T-helper 1 cell treated with Interleukin-12 subunit alpha and Interleukin-12 subunit beta and Interleukin-4 antibody, amounts not matched to agents 30 ng/mL and 1 ng/mL, for 36 hours (primary cell): Measurements from ENCODE around the gene ENTPD3. TPM values are rescaled to one million over a fixed set of nuclear protein-coding genes. Genes with fewer than 3 reads are reported as not detected.

Source experiments
- intact Hi-C: fragments of 100-400 bp; cut with micrococcal nuclease; formaldehyde crosslinking; loops from one replicate; pipeline ENCODE4 v1.15.1; 2024
- total RNA-seq: library from RNA; stranded (reverse); gene quantifications from 2 replicates; pipeline ENCODE4 v1.2.3, GENCODE V29; 2022

The ENTPD3 gene
- total RNA-seq, 1 donor from 2014 or later: not detected

DNA sequence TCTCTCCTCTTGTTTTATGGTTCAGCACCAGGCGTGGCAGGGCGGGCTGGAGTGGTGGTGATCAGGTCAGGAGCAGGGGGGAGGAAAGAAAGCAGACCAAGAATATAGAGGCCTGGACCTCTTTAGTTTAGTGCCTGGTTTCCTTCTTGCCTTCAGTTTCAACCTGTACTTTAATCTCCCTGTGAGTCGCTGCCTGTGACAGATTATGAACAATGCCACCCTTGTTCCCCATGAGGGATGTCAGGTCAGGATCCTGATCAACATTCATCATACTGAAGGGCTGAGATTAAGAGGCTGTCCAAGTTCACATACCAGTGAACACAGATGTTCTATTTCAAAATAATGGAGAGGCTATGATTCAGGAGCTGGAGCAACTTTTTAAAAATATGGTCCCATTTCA, 11.4 kb downstream of the ENTPD3 start:
- intact Hi-C loops: no loop called here

GRCh38 chr3:40404591-40405198, 17.7 kb downstream of the ENTPD3 start:
- intact Hi-C loops: no loop called here

DNA sequence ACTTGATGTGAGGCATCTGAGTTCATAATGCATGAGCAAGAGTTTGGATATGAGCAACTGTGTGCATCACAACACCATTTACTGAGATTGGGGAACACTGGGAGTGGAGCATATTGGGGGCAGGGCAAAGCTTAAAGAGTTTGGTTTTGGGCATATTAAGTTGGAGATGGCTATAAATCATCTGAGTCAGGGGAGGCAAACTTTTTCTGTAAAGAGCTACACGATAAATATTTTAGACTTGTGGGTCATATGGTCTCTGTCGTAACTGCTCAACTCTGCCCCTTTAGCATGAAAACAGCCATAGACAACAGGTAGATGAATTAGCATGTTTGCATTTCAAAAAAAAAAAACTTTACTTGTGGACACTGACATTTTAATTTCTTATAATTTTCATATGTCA, 20.0 kb downstream of the ENTPD3 start:
- intact Hi-C loops: no loop called here

- intact Hi-C loops: no loop called here
Measured at GRCh38 chr3:40407611-40408010, 20.6 kb downstream of the ENTPD3 start.

- intact Hi-C loops: no loop called here
Measured at GRCh38 chr3:40414270-40414669, 27.3 kb downstream of the ENTPD3 start.

GRCh38 chr3:40417845-40418543, 31.0 kb downstream of the ENTPD3 start:
- intact Hi-C loops: no loop called here

DNA sequence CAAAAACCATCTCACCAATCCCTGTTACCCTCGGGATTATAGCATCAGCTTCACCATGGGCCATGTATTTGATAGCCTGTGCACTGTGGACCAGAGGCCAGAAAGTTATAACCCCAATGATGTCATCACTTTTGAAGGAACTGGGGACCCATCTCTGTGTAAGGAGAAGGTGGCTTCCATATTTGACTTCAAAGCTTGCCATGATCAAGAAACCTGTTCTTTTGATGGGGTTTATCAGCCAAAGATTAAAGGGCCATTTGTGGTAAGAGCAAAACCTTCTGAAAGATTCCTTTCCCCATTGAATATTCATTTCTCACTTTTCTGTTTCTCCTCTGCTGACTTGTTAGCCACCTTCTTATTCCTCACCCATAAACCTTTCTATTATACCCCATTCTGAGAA, 35.9 kb downstream of the ENTPD3 start:
- intact Hi-C loops: no loop called here

GRCh38 chr3:40427045-40427669, 40.2 kb downstream of the ENTPD3 start:
- intact Hi-C loops: no loop called here

GRCh38 chr3:40432793-40433192, 45.8 kb downstream of the ENTPD3 start:
- intact Hi-C loops: no loop called here

DNA sequence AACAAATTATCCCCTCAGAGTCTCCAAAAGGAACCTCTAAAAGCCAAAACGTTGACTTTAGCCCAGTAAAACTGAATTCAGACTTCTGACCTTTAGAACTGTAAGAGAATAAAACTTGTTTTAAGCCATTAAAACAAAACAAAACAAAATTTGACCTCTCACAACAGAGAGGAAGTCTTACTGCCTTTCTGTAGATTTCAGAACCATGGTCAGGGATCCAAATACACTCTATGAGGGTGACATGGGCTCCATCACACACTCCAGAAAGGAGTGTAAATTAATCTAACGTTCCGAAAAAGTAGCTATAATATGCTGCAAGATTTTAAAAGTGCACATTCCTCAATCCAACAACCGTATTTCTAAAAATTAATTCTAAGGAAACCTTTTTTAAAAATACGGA, 50.9 kb downstream of the ENTPD3 start:
- intact Hi-C loops: no loop called here

GRCh38 chr3:40445062-40445461, 58.1 kb downstream of the ENTPD3 start:
- intact Hi-C loops: no loop called here

DNA sequence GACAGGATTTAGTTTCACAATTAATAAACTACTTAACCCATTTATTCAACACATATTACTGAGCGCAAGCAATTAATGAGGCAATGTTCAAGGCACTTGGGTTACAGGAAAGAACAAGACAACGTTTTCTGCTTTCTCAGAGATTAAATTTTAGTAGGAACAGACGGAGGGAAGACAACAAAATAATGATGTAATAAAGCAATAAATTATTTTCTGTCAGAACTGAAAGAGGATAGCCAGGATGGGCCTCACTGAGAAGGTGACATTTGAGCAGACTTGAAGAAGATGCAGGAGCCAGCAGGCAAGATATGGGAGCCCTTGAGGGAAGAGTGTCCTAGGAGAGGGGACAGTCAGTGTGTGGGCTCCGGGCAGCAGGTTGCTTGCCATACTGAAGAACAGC, 58.9 kb downstream of the ENTPD3 start:
- intact Hi-C loops: no loop called here

GRCh38 chr3:40450438-40450837, 63.5 kb downstream of the ENTPD3 start:
- intact Hi-C loops: loop anchor here (5.0 to 10.0 kb wide), 2 partner anchors 256 to 1398 kb away; partner anchors contain the start of genes SCN11A and WDR48

DNA sequence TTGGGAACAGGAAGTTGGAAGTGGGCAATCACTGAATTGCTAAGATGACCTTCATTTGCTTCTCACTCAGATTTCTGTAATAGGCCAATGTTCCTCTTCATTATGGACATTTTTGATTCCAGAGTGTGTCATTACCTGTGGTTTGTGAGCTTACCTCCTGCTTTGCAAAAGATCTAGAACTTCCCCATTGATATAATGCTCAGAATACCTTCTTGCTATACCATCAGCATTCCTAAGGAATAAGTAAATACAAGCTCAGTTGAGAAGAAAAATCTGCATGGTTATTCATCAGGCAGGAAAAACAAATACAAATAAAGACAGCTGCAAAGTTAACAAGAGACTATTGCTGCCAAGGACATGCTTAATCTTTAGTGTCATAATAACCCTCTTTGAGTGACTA, 64.6 kb downstream of the ENTPD3 start:
- intact Hi-C loops: loop anchor here (5.0 to 10.0 kb wide), 2 partner anchors 257 to 1399 kb away; partner anchors contain the start of genes SCN11A and WDR48

- intact Hi-C loops: loop anchor here (1.0 to 10.0 kb wide), 5 partner anchors 65 to 1561 kb away; partner anchors contain the start of genes ENTPD3, SCN11A and WDR48
Measured at GRCh38 chr3:40452057-40452456, 65.1 kb downstream of the ENTPD3 start.

DNA sequence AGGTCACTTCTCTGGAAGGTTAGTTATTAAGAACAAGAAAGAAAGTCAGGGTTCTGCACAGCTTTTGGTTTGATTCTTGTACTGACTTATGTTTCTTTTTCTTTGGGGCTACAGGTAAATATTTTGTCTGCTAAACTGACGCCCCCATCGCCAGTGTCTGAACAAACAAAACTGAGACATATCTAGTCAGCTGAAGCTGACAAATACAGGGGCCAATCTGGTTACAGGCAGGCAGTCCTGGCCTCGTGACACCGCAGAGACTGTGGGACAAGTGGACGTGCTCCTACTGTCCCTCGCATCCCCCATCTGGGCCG, 65.5 kb downstream of the ENTPD3 start:
- intact Hi-C loops: loop anchor here (1.0 to 10.0 kb wide), 5 partner anchors 65 to 1560 kb away; partner anchors contain the start of genes ENTPD3, SCN11A and WDR48

DNA sequence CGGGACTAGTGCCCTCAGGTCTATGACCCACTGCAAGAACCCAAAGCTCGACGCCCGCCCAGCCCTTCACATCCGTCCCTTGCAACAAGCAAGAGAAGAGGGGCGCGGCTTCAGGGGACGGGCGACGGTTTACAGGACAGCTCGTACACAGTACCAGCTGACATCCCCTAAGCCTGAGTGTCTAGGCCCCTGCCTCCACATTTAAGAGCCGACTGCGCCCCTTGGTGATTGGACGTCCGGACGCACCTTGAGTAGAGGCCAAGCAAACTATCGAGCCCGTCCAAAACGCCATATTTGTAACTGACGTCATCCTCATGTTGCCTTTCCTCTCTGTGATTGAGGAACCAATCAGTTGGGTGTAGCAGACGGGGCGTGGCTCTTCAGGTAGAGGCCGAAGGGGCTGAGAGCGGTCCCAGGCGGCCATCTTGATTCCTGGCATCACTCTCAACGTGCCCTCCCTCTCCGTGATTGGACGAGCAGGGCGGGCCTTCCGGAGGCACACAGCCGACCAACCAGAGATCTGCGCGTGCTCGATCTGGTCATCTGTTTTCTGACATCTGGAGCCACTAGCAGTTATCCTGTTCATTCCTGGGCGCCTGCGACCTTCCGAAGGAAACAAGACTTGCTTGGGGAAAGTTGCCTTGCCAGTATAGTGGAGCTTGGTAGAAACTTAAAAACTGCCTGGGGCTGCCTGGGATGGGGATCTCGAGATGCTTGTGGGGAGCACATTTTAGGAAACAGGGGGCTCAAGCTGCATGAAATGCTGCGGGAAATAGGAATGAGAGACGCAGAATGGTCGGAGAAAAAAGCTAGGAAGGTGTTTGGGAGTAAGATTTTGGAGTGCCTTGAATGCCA, 66.1 kb downstream of the ENTPD3 start:
- intact Hi-C loops: loop anchor here (1.0 to 10.0 kb wide), 12 partner anchors 24 to 1560 kb away; partner anchors contain the start of genes CTNNB1, EIF1B, ENTPD3 and RPSA

DNA sequence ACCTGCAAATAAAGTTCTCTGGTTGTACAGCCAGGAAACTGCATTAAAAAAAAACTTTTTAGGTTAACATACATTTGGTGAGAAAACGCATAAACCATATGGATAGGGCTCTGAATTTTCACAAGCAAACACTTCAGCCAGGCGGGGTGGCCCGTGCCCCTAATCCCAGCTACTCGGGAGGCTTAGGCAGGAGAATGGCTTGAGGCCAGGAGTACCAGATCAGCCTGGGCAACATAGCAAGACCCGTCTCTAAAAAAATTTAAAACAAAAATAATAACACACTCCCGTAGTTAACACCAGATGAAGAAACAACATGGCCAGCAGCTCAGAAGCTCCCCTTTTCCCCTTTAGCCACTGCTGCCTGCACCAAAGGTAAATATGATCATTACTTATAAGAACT, 66.9 kb downstream of the ENTPD3 start:
- intact Hi-C loops: loop anchor here (1.0 to 10.0 kb wide), 10 partner anchors 23 to 1559 kb away; partner anchors contain the start of genes CTNNB1, EIF1B, RPSA and SCN11A

GRCh38 chr3:40455328-40455727, 68.3 kb downstream of the ENTPD3 start:
- intact Hi-C loops: loop anchor here (10.0 kb wide), 1 partner anchor 261 kb away; no protein-coding TSS in a partner anchor

GRCh38 chr3:40456279-40456939, 69.4 kb downstream of the ENTPD3 start:
- intact Hi-C loops: loop anchor here (10.0 kb wide), 1 partner anchor 262 kb away; no protein-coding TSS in a partner anchor
